NCI-H146 treated with DMSO at 0.1 percent for 48 hours (cell line): Measurements from ENCODE around the gene OR52W1.
A peak's percentile ranks its signal among the peaks of the same experiment; 100 is the strongest.
"Not testable (repeated sequence)": the region's sequence is repeated elsewhere in the genome, so short reads cannot be mapped to it uniquely, and the experiment has no call there.

Source experiments
- DNase-seq: peaks from one replicate; lab custom pipeline; 2025; ENCODE audit not compliant: unreplicated experiment; lab: John Stamatoyannopoulos, UW

The OR52W1 gene

GRCh38 chr11:6216501-6216900, 17.5 kb downstream of the OR52W1 start:
- no peak for DNase-seq

GRCh38 chr11:6217722-6218121, 18.7 kb downstream of the OR52W1 start:
- no peak for DNase-seq

DNA sequence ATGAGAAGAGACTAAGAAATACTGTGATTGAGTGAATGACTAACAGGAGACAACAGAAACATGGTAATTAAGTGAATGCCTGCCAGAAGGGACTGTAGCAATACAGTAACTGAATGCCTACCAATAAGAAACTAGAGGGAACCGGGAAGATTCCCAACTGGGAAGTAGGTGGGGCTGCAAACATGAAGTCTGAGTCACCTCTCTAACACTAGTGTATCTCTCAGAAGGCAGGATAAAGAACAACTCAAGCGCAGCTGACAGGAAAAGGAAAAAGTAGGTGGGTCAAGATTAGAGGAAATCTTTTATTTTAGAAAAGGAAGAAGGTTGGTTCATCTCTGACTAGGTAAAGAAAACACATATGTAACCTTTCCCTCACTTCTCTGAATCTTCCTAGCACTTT, 20.3 kb downstream of the OR52W1 start:
- DNase-seq: no peak

- no peak for DNase-seq
Measured at GRCh38 chr11:6223854-6224253, 24.8 kb downstream of the OR52W1 start.

DNA sequence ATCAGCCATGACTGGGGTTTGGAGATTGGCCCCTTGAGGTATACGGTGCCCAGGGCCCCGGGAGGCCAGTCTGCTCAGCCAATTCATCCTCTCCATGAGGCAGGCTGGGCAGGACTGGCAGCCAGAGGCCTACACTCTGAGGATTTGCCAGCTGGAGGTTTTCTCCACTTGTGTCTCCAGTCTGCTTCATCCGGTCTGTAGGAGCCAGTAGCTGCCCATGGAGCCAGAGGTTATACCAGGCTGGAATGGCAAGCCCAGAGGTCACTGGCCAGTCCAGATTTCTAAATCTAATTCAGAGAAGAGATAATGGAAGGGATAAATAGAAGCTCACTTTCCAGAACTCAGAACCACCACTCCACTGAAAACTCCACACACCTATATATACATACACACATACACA, 25.4 kb downstream of the OR52W1 start:
- DNase-seq: no peak

DNA sequence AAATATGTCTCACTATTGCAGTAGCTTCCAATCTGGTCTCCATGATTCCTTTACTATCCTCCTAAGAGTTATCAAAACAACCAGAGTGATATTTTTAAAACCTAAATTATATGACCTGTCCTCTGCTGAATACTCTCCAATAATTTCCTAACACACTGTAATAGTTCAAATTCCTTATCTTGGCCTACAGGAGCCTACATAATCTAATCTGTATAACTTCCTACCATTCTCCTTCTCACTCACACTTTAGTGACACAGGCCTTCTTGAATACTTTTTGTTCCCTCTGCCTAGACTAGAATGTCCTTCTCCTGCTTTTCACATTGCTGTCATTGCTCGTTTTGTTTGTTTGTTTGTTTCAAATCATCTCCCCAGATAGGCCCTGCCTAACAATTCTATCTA, 26.0 kb downstream of the OR52W1 start:
- DNase-seq: no peak

DNA sequence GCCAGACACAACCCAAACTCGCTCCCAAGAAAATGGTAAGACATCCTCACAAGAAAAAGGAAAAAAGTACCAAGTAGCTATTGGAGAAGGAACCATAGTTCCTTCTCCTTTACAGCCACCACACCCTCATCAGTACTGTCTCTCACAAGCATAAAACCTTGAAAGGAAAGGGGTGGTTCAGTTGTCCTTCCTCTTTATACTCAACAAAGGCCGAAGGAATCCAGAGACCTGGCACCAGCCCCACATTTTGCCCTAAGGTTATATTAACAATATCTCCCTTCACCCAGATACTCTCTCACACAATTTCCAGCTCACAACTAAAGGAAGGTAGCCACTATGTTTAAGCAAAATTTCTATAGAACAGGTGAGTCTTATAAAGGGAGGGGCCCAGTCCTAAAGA, 26.9 kb downstream of the OR52W1 start:
- no peak for DNase-seq

- no peak for DNase-seq
Measured at GRCh38 chr11:6228520-6228919, 29.5 kb downstream of the OR52W1 start.

GRCh38 chr11:6229911-6230310, 30.9 kb downstream of the OR52W1 start:
- DNase-seq: no peak

DNA sequence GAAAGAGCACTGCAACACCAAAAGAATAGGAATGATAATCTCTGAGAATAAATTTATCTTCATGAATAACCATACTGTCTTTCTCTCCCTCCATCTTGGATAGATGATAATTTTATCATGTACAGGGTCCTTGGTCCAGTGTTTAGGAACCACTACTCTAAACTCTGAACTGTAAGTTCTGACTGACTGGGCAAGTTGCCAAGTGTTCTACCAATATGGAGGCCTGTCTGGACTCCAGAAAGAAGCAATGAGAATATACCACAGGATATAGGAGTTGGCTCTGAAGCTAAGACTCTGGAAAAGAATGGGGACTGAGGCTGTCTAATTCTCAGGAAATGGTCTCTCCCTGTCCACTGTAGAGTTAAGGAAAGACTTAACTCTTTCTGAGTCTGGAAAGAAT, 33.9 kb downstream of the OR52W1 start:
- no peak for DNase-seq

- DNase-seq: peak; percentile 54
Measured at GRCh38 chr11:6233984-6234386, 35.0 kb downstream of the OR52W1 start.

DNA sequence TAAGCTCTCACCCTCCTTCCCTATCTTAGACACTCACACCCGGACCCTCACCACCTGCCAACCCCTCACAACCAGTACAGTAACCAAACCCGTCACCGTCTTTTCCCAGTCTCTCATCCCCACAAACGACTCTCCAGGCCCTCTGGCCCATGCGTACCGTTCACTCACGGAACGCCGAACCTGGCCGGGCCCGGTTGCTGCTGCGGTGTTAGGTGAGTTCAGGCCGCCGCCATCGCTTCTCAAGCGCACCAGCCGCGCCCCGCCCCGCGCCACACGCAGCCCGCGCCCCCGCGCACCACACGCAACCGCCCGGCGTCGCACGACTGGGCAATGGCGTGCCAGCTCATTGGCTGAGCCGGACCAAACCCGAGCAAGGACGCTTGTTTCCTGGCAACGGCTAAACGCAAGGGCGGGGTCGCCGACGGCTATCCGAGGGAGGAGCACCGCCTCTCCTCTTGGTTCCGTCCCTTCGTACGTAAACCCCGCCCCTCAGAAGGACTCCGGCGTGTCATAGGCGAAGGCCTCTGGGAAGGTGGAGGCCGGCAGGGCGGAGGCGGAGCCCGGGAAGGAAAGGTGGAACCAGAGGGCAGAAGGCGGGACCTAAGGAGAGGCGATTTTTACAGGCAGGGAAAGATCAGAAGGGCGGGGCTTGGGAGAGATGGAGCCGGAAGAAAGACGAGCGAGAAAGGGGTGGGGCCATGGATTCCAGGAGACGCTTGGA, 35.5 kb downstream of the OR52W1 start, which contains the start of gene FHIP1B:
FHIP1B (minus strand) TSS at position 250 of the 721 bp plus-strand sequence. CDS start 10,120 bp downstream, outside the sequence.
- peak; percentile 100 for DNase-seq

DNA sequence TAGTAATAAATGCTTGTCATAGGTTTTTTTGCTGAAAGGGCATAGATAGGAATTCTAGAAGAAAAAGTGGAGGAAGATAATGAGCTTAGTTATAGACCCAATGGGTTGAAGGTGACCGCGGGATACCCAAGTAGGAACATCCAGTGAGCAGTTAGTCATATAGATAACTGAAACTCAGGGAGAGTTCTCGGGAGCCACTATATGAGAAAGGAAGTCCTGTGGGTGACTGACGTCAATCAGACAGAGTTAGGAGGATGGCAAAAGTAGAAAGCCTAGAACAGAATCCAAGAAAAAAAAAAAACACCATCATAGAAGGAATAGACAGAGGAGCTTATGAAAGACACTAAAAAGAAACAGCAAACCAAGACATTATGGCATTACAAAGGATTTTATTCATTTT, 38.2 kb downstream of the OR52W1 start:
- DNase-seq: no peak

- DNase-seq: no peak
Measured at GRCh38 chr11:6237761-6238302, 38.8 kb downstream of the OR52W1 start.

DNA sequence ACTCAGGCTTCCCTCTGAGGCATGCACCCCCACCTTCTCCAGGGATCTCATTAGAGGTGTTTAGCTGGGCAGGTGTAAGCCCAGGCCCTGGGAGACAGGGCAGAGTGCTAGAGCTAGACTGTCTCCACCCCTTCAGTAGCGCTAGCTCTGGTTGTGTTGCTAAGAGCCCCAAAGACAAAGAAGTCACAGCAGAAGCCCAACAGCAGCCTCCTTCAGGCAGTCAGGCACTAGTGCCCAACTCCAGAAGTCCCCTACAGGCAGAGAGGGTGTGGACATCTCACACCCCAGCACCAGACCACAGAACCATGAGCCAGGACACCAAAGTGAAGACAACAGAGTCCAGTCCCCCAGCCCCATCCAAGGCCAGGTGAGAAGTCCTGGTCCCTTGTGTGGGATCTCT, 39.9 kb downstream of the OR52W1 start, which contains the start of gene CNGA4:
CNGA4 (plus strand) TSS at position 188 of the 400 bp plus-strand sequence; CDS start at position 306, 118 bp downstream.
- DNase-seq: peak; percentile 90

- DNase-seq: no peak
Measured at GRCh38 chr11:6240139-6240538, 41.1 kb downstream of the OR52W1 start.

DNA sequence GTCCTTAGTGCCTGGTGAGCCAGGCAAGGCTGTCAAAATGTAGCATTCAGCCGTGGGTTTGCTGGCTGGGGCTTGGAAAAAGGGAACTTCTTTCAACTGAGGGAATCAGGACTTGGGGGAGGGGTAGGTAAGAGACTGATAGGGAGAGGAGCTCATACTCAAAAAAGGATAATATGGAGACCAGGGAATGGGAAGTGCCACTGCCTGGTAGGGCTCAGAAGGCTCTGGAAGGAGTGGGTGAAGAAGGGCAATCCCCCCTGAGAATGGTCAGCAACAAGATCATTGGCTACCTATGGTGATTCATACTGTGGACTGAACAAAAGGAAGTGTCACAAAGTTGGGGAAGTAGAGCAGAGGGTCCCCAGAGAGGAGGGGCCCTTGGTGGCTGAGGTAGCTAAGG, 41.8 kb downstream of the OR52W1 start:
- DNase-seq: no peak

GRCh38 chr11:6241316-6241715, 42.3 kb downstream of the OR52W1 start:
- no peak for DNase-seq

DNA sequence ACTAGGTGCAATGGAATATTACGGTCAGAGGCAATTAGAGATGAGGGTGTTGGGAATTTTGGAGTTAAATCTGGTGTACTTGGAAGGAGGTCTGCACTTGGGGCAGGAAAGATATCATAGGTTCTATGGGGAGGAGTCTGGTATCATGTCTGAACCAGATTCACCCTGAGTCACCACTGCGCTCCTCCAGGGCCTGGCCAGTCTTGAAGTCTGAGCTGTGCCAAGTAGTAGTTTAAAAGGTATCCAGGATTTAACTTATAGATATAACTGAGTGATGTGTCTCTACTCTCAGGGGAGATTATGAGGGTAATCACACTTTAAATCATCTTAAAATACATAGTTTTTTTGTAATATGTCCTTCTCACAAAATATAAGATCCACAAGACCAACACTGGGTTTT, 46.5 kb downstream of the OR52W1 start:
- DNase-seq: no peak

DNA sequence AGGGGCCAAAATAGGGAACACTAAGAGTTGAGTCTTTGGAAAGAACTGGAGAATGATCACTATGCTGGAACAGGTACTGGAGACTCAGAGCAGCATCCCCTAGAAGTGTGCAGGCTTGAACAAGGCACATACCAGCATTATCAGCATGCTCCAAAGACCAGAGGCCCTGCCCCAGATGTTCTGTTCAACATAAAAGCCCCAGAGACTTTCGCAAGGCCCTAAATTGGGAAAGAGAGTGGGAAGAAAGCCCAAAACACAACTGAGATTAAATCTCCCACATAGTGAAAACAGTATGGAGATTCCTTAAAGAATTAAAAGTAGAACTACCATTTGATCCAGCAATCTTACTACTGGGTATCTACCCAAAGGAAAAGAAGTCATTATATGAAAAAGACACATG, 49.2 kb downstream of the OR52W1 start:
- DNase-seq: no peak

- not testable (repeated sequence) for DNase-seq
Measured at GRCh38 chr11:6248897-6249296, 49.9 kb downstream of the OR52W1 start.
